NCI-H1105 (cell line): ENCODE measurements around the gene DYNLT2.

ENCODE experiments used
- DNase-seq: peaks from one replicate; lab custom pipeline; 2025; lab: John Stamatoyannopoulos, UW

The DYNLT2 gene

GRCh38 chr6:169751242-169752073 lies at the start of gene DYNLT2, which contains the start of gene ERMARD:
Gene DYNLT2, minus strand, starts transcription at chr6:169751572. Its CDS starts 114 bp downstream, at chr6:169751458.
Gene ERMARD, plus strand, starts transcription at chr6:169751622. Its CDS starts 36 bp downstream, at chr6:169751658.
- peak; percentile 98 for DNase-seq

- no peak for DNase-seq
Measured at GRCh38 chr6:169800668-169801395, 49.5 kb upstream of the DYNLT2 start.

- DNase-seq = no peak
Measured at GRCh38 chr6:169800116-169800667, 48.8 kb upstream of the DYNLT2 start.

- no peak for DNase-seq
Measured at GRCh38 chr6:169799474-169799926, 48.1 kb upstream of the DYNLT2 start.

GRCh38 chr6:169798764-169799473 lies 47.5 kb upstream of the DYNLT2 start:
- DNase-seq = no peak

GRCh38 chr6:169795196-169795595 lies 43.8 kb upstream of the DYNLT2 start:
- DNase-seq = no peak

- peak; percentile 97 for DNase-seq
Measured at GRCh38 chr6:169794317-169795055, 43.1 kb upstream of the DYNLT2 start.

GRCh38 chr6:169793408-169793807 lies 42.0 kb upstream of the DYNLT2 start:
- peak; percentile 61 for DNase-seq

GRCh38 chr6:169792306-169793015 lies 41.1 kb upstream of the DYNLT2 start:
- no peak for DNase-seq

GRCh38 chr6:169791721-169792131 lies 40.4 kb upstream of the DYNLT2 start:
- DNase-seq = no peak

GRCh38 chr6:169789944-169790927 lies 38.9 kb upstream of the DYNLT2 start:
- DNase-seq = peak; percentile 84

GRCh38 chr6:169789146-169789943 lies 38.0 kb upstream of the DYNLT2 start:
- DNase-seq = no peak

- DNase-seq = no peak
Measured at GRCh38 chr6:169788809-169789145, 37.4 kb upstream of the DYNLT2 start.

- DNase-seq = no peak
Measured at GRCh38 chr6:169787797-169788196, 36.4 kb upstream of the DYNLT2 start.

- DNase-seq = no peak
Measured at GRCh38 chr6:169786349-169786748, 35.0 kb upstream of the DYNLT2 start.

GRCh38 chr6:169785566-169785965 lies 34.2 kb upstream of the DYNLT2 start:
- no peak for DNase-seq

GRCh38 chr6:169784821-169785340 lies 33.5 kb upstream of the DYNLT2 start:
- DNase-seq = no peak
